OCI-M2 (cell line): ENCODE data around the gene EML2.

Experiments used
- DNase-seq: peaks from one replicate; lab custom pipeline; 2025; ENCODE audit not compliant: unreplicated experiment; lab: John Stamatoyannopoulos, UW

Gene EML2

DNA sequence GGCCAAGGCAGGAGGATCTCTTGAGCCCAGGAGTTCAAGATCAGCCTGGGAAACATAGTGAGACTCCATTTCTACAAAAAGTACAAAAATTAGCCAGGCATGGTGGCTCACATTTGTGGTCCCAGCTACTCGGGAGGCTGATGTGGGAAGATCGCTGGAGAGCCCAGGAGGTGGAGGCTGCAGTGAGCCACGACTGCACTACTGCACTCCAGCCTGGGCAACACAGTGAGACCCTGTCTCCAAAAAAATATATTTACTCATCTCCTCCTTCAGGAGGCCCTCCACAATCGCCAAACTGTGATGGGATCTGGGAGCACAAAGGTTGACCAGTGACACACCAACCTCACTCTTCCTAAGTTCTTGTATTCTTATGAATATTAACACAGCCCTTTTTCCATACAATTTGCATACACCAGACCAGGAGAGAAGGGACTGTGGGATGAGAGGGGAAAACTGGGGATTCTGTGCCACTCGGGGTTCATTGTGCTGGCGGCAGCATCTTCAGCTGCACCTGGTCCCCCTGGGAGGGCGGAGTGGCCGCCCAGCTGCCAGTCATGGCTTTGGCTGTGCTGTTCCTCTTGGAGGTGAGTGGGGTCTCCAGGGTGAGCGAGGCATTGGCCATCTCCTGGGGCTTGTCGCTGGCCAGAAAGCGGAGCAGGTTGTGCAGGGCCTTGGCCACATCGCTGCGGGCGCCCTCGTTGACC lies 48.7 kb downstream of the EML2 start:
- DNase-seq = no peak

DNA sequence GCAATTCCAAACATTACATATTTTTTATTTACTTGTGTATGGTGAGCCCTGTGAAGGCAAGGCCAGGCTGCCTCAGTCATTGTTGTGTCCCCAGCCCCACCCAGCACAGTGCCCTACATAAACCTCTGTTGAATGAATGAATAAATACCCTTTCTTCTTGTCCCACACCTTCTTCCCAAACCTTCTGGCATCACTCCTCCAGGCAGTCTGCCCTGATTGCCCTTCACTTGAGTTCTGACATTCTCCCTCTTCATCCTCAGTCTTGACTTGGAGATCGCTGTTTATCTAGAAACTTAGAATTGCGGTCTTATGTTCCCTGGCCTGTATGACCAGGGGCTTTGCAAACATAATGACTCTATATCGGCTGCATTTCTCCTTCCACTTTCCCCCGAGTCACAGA lies 49.4 kb downstream of the EML2 start:
- DNase-seq = no peak

GRCh38 chr19:45587873-45588272 lies 51.3 kb downstream of the EML2 start:
- no peak for DNase-seq

GRCh38 chr19:45585158-45585577 lies 54.0 kb downstream of the EML2 start:
- DNase-seq = no peak

GRCh38 chr19:45584332-45585157 lies 54.7 kb downstream of the EML2 start, which contains the start of gene OPA3:
TSS of gene OPA3 (minus strand) at chr19:45584802. CDS start at chr19:45584764, 38 bp downstream.
- peak; percentile 98 for DNase-seq

DNA sequence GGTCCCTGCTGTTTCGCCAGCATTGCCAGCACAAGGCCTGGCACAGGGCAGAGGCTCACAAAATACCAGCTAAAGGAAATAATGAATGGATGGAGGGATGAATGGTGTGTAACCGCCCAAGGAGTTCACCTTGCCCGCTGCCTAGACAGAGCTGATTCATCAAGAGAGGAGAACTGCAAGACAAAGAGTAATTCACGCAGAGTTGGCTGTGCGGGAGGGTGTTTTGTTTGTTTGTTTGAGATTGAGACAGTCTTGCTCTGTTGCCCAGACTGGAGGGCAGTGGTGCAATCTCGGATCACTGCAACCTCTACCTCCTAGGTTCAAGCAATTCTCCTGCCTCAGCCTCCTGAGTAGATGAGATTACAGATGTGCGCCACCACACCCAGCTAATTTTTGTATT lies 57.6 kb downstream of the EML2 start:
- DNase-seq = no peak

DNA sequence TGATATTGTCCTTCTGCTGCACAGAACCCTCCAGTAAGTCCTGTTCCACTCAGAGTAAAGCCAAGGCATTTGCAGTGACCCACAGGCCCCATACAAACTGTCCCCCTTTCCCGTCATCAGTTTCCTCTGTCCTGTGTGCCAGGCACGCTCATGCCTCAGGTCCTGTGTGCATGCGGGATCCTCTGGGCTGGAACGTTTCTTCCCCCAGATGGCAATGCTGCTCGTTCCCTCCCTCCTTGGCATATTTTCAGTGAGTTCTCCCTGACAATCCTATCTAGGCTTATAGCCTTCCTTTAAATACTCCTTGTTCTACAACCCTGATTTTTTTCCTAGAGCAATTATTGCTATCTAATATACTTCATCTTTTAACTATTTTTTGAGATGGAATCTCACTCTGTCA lies 60.3 kb downstream of the EML2 start:
- DNase-seq = no peak

GRCh38 chr19:45577111-45577905 lies 61.9 kb downstream of the EML2 start:
- no peak for DNase-seq

DNA sequence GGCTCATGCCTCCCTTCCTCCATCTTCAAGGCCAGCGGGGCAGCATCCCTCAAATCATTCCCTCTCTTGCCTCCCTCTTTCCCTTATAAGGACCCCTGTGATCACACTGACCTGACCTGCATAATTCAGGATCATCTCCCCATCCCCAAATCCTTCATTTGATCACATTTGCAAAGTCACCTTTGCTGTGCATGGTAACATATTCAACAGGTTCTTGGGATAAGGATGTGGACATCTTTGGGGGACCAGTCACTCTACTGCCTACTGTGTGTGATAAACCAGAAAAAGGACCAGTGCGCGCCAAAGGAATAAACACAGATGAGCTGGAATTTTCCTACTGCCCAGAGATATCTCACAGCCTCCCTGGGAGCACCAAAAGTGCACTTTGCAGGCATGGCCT lies 62.5 kb downstream of the EML2 start:
- no peak for DNase-seq

DNA sequence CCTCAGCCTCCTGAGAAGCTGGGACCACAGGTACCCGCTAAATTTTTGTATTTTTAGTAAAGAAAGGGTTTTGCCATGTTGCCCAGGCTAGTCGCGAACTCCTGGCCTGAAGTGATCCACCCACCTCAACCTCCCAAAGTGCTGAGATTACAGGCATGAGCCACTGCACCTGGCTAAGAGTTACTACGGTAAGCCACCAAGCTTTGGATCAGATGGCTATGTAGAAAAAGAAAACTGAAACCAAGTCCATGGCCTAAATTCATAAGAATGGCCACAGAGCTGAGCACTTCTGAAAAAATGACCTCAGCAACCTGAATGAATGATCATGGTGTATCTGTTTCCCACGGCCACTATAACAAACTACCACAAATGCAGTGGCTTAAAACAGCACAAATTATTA lies 64.0 kb downstream of the EML2 start:
- no peak for DNase-seq

GRCh38 chr19:45574526-45574925 lies 64.7 kb downstream of the EML2 start:
- DNase-seq = no peak

- DNase-seq = no peak
Observed at GRCh38 chr19:45571457-45572220, 67.6 kb downstream of the EML2 start.

GRCh38 chr19:45569619-45570421 lies 69.4 kb downstream of the EML2 start:
- no peak for DNase-seq

GRCh38 chr19:45568732-45569131 lies 70.5 kb downstream of the EML2 start:
- DNase-seq = no peak

DNA sequence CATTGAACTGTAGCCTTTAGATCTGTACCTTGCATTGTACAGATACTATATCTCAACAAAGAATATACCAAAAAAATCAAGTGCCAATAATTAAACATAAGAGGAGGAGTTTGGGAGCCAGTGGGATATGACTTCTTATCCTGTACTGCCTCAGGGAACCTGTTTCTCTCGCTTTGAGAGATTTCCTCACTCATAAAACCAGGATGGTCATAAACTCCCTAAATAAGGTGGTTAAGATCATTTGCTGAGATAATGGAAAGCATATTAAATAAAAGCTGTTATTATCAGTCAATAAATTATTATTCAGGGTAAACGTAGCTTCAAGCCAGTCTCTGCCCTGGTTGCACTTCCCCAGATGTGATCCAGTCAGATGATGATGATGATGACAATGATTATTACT lies 71.6 kb downstream of the EML2 start:
- DNase-seq = no peak

DNA sequence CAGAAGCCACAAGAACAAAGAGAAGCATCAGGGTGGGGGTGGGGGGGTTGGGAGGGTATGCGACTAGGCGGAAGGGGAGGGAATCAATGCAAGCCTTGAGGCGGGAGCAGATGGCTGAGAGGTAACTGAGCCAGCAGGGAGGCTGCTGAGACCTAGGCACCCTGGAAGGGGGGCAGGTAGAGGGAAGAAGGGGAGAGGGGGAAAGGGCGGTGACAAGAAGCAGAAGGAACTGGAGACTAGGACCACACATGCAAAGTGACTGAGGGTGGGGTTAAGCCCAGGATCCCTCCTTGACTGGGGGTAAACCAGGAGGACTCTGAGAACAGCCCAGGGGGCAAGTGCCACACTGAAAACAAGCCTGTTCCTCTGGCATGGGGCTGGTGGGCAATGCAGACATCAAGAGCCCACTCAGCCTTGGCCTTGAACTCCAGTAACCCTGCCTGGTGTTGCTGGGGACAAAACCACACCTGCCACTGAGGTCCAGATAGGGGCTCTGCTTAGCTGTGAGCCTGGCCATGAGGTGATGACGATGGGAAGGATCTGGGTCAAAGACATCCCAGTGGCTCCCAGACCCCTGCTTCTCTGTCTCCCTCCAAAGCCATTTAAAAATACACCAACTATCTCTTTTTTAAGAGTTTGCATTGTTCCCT lies 74.9 kb downstream of the EML2 start:
- DNase-seq = no peak

GRCh38 chr19:45560686-45561085 lies 78.5 kb downstream of the EML2 start:
- no peak for DNase-seq

DNA sequence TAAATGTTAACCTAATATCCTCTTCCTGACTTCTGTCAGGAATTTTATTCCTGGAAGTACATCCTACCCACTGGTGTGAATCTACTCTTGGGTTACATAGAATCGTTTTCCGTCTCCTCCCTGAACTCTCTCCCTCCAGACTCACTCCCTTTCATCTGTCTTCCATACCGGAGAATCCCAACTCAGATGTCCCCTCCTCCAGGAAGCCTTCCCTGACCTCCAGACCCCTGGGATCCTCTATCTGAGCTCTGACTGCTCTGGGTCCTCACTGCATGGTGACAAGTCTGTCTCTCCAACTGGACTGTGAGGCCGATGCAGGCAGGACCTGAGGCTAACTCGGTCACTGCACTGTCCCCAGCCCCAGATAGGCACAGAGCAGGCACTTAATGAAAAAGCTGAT lies 79.2 kb downstream of the EML2 start:
- no peak for DNase-seq
